Measurements from ENCODE around the gene TAPBPL.

TAPBPL gene

GRCh38 chr12:6437586-6437985 lies 14.3 kb upstream of the TAPBPL start:
- no peak for FAIRE-seq

- FAIRE-seq = no peak
Measured at GRCh38 chr12:6438345-6438744, 13.5 kb upstream of the TAPBPL start.

GRCh38 chr12:6440391-6440790 lies 11.5 kb upstream of the TAPBPL start:
- FAIRE-seq = no peak

- FAIRE-seq = no peak
Measured at GRCh38 chr12:6442836-6443235, 9.0 kb upstream of the TAPBPL start.

- no peak for FAIRE-seq
Measured at GRCh38 chr12:6443361-6443983, 8.4 kb upstream of the TAPBPL start.

- FAIRE-seq = no peak
Measured at GRCh38 chr12:6444031-6444430, 7.8 kb upstream of the TAPBPL start.

- FAIRE-seq = no peak
Measured at GRCh38 chr12:6444704-6445688, 6.8 kb upstream of the TAPBPL start, which contains the start of gene CD27. TSS of gene CD27 (plus strand) at chr12:6444955. CDS start at chr12:6445096, 141 bp downstream.

GRCh38 chr12:6450091-6450868 lies 1.6 kb upstream of the TAPBPL start:
- FAIRE-seq = no peak

- no peak for FAIRE-seq
Measured at GRCh38 chr12:6450869-6451347, 934 bp upstream of the TAPBPL start.

- FAIRE-seq = no peak
Measured at GRCh38 chr12:6452245-6452943, 552 bp downstream of the TAPBPL start.

- no peak for FAIRE-seq
Measured at GRCh38 chr12:6452944-6453630, 1.2 kb downstream of the TAPBPL start.

- no peak for FAIRE-seq
Measured at GRCh38 chr12:6457220-6457945, 5.5 kb downstream of the TAPBPL start.

- no peak for FAIRE-seq
Measured at GRCh38 chr12:6458281-6459003, 6.6 kb downstream of the TAPBPL start.

- no peak for FAIRE-seq
Measured at GRCh38 chr12:6459004-6459337, 7.1 kb downstream of the TAPBPL start.

- FAIRE-seq = no peak
Measured at GRCh38 chr12:6460751-6461371, 9.0 kb downstream of the TAPBPL start.

- no peak for FAIRE-seq
Measured at GRCh38 chr12:6461401-6462233, 9.8 kb downstream of the TAPBPL start.

GRCh38 chr12:6462234-6462995 lies 10.6 kb downstream of the TAPBPL start:
- no peak for FAIRE-seq

- FAIRE-seq = no peak
Measured at GRCh38 chr12:6463216-6463615, 11.4 kb downstream of the TAPBPL start.
